HepG2 (cell line): ENCODE measurements around the gene FKBP8. TPM values are rescaled to one million over a fixed set of nuclear protein-coding genes. Genes with fewer than 3 reads are reported as not detected.

ENCODE experiments used
- ATAC-seq: fragments of 200-7000 bp; cut with Tn5 transposase; 3 replicates; pipeline ENCODE4 v1.9.1; 2020; ENCODE audit warnings: mild to moderate bottlenecking, moderate library complexity
- BruUV-seq: library from RNA; stranded (reverse); fragments of 400-500 nt; replicated peaks from 2 replicates; lab custom pipeline; 2021; lab: Mats Ljungman, UMichigan
- CTCF ChIA-PET: fragments of 300-600 bp; formaldehyde crosslinking; extraction: SDS; loops from one replicate; lab custom pipeline; 2021; ENCODE audit warnings: low total read pairs, inconsistent platforms, low intra/inter-chr PET ratio; lab: Yijun Ruan, JAX
- POLR2A ChIA-PET: fragments of 350-600 bp; sonication (Branson Sonifier 250); formaldehyde crosslinking; loops from one replicate; lab custom pipeline; 2020; ENCODE audit warnings: antibody characterized with exemption, inconsistent platforms; lab: Yijun Ruan, JAX
- DNase-seq: peaks from one replicate; pipeline ENCODE4 v3.0.0-alpha.2; 2015; ENCODE audit warnings: low spot score
- FAIRE-seq: peaks from 3 replicates; lab custom pipeline; 2011; peaks lifted over from hg19 to GRCh38; lab: Jason Lieb, UNC
- H2AFZ ChIP-seq: one replicate; pipeline ENCODE4 v1.6.1; 2011; ENCODE audit warnings: low read length, inconsistent platforms
- H3K27ac ChIP-seq: fragments of 300-600 bp; 3 replicates; pipeline ENCODE4 v1.8.0; 2011; ENCODE audit warnings: mixed run types, mild to moderate bottlenecking, mixed read lengths, low read length, inconsistent platforms; ENCODE audit not compliant: insufficient read depth; ENCODE audit errors: extremely low read length
- H3K27me3 ChIP-seq, 2 experiments: fragments of 200-600 bp in 1 of 2; 2 replicates in 1 of 2; 3 replicates in 1 of 2; pipeline versions ENCODE4 v1.6.0 to v1.8.0; 2011; ENCODE audit warnings: low read length in 2 of 2, mild to moderate bottlenecking in 2 of 2, moderate library complexity in 2 of 2, inconsistent platforms in 1 of 2; ENCODE audit not compliant: insufficient read depth in 2 of 2, control insufficient read depth in 1 of 2
- H3K36me3 ChIP-seq, 2 experiments: fragments of 200-600 bp in 1 of 2; replicated peaks in 1 of 2; 2 replicates in 1 of 2; 3 replicates in 1 of 2; pipeline versions ENCODE4 v1.5.1 to v1.8.0; 2011; ENCODE audit warnings: low read length in 2 of 2, inconsistent platforms in 1 of 2; ENCODE audit not compliant: insufficient read depth in 2 of 2, control insufficient read depth in 1 of 2
- H3K4me1 ChIP-seq: 2 replicates; pipeline ENCODE4 v1.5.1; 2012; ENCODE audit warnings: low read length, inconsistent platforms; ENCODE audit not compliant: insufficient read depth
- H3K4me2 ChIP-seq: 2 replicates; pipeline ENCODE4 v1.6.0; 2011; ENCODE audit warnings: low read depth, low read length, inconsistent platforms
- H3K4me3 ChIP-seq, 3 experiments: fragments of 200-600 bp in 1 of 3; sonication (generic), shearing (Covaris generic) in 1 of 3; replicated peaks in 1 of 3; 2 replicates each; pipeline ENCODE4 v1.5.1; 2011 to 2016; ENCODE audit warnings: low read length in 3 of 3, inconsistent platforms in 2 of 3, low read depth in 2 of 3, mild to moderate bottlenecking in 2 of 3, control low read depth in 1 of 3, mixed read lengths in 1 of 3; ENCODE audit not compliant: insufficient read depth in 1 of 3
- H3K79me2 ChIP-seq: one replicate; pipeline ENCODE4 v1.6.1; 2011; ENCODE audit warnings: low read length, inconsistent platforms; ENCODE audit not compliant: insufficient read depth
- H3K9ac ChIP-seq: 2 replicates; pipeline ENCODE4 v1.6.0; 2011; ENCODE audit warnings: mild to moderate bottlenecking, low read depth, low read length, inconsistent platforms; ENCODE audit not compliant: insufficient read depth
- H3K9me3 ChIP-seq: 2 replicates; pipeline ENCODE4 v1.5.1; 2012; ENCODE audit warnings: mild to moderate bottlenecking, low read length
- H4K20me1 ChIP-seq: 2 replicates; pipeline ENCODE4 v1.6.0; 2011; ENCODE audit warnings: inconsistent platforms, mild to moderate bottlenecking, low read length, moderate library complexity; ENCODE audit not compliant: insufficient read depth
- AKAP8 ChIP-seq: sonication (generic); formaldehyde crosslinking; IDR thresholded peaks from 2 replicates; pipeline ENCODE4 v1.5.1; 2020; ENCODE audit warnings: mild to moderate bottlenecking, missing genetic modification reagents
- CSRNP2 ChIP-seq: sonication (generic); formaldehyde crosslinking; conservative IDR thresholded peaks from 2 replicates; pipeline ENCODE4 v1.8.0; 2022; ENCODE audit warnings: low read depth, missing genetic modification reagents
- FOXJ3 ChIP-seq: sonication (generic); formaldehyde crosslinking; IDR thresholded peaks from 2 replicates; pipeline ENCODE4 v1.4.0; 2020; ENCODE audit warnings: missing genetic modification reagents, mild to moderate bottlenecking, borderline replicate concordance
- IRF2 ChIP-seq: IDR thresholded peaks from 2 replicates; pipeline ENCODE4 v1.6.1; 2018; ENCODE audit warnings: missing genetic modification reagents, missing compliant biosample characterization
- JARID2 ChIP-seq: sonication (generic); formaldehyde crosslinking; IDR thresholded peaks from 2 replicates; pipeline ENCODE4 v1.8.1; 2023; ENCODE audit warnings: missing genetic modification reagents, inconsistent platforms; ENCODE audit not compliant: insufficient replicate concordance
- KDM3A ChIP-seq: IDR thresholded peaks from 2 replicates; pipeline ENCODE4 v1.6.1; 2018; ENCODE audit warnings: low read depth, missing compliant biosample characterization
- TRIM24 ChIP-seq: sonication (generic); formaldehyde crosslinking; IDR thresholded peaks from 2 replicates; pipeline ENCODE4 v1.8.0; 2022; ENCODE audit warnings: mild to moderate bottlenecking, missing genetic modification reagents
- ZNF142 ChIP-seq: sonication (generic); formaldehyde crosslinking; IDR thresholded peaks from 2 replicates; pipeline ENCODE4 v1.4.0; 2020; ENCODE audit warnings: missing genetic modification reagents
- ZNF3 ChIP-seq: IDR thresholded peaks from 2 replicates; pipeline ENCODE4 v1.7.0; 2017; ENCODE audit warnings: inconsistent platforms
- ZNF446 ChIP-seq: sonication (generic); formaldehyde crosslinking; IDR thresholded peaks from 2 replicates; pipeline ENCODE4 v1.5.0; 2020; ENCODE audit warnings: mild to moderate bottlenecking, missing genetic modification reagents
- ZNF775 ChIP-seq: sonication (generic); formaldehyde crosslinking; IDR thresholded peaks from 2 replicates; pipeline ENCODE4 v1.4.0; 2020; ENCODE audit warnings: missing genetic modification reagents, mild to moderate bottlenecking, moderate library complexity, borderline replicate concordance
- ZSCAN5A ChIP-seq: sonication (generic); formaldehyde crosslinking; IDR thresholded peaks from 2 replicates; pipeline ENCODE4 v1.8.0; 2022; ENCODE audit warnings: mild to moderate bottlenecking, missing genetic modification reagents, borderline replicate concordance
- WGBS: methylation state at CpG from one replicate; pipeline ENCODE4 v1.1.6; 2017; ENCODE audit warnings: low lambda C conversion rate; 5-methylcytosine and 5-hydroxymethylcytosine counted together
- in situ Hi-C: cut with HindIII; loops from 2 replicates; pipeline ENCODE4 v1.10.0; 2017; ENCODE audit warnings: low pct_unique_long_range_greater_than_20kb; ENCODE audit not compliant: extremely low pct_ligation_motif_present
- intact Hi-C: fragments of 100-400 bp; cut with micrococcal nuclease; formaldehyde crosslinking; loops from one replicate; pipeline ENCODE4 v1.10.0; 2022; ENCODE audit not compliant: unreplicated experiment
- polyA plus RNA-seq, 8 experiments: library from polyadenylated mRNA; depleted of rRNA in 3 of 8; stranded (reverse) in 7 of 8; unstranded in 1 of 8; fragments of >200 nt; fragmentation: Illumina TruSeq in 4 of 8; extraction: Trizol in 4 of 8; gene quantifications; 2 replicates each; pipeline versions ENCODE4 v1.2.1 to v1.2.3, GENCODE V29; 2011 to 2016; ENCODE audit warnings: low read depth in 4 of 8, missing spikeins in 1 of 8, mixed read lengths in 1 of 8; ENCODE audit not compliant: insufficient read depth in 1 of 8
- total RNA-seq, 5 experiments: library from RNA; depleted of rRNA; stranded (reverse); fragments of >200 nt; fragmentation: Illumina TruSeq; extraction: Trizol; gene quantifications; 2 replicates each; pipeline ENCODE4 v1.2.3, GENCODE V29; 2016; ENCODE audit warnings: low read depth in 1 of 5

The FKBP8 gene
- total and polyA plus RNA-seq, 2 of the 13 experiments (the other 11 are each of a cell fraction or from before 2014, with no cell fraction given), result 81.7 to 93.9 TPM

GRCh38 chr19:18489627-18490184, 53.7 kb downstream of the FKBP8 start:
- Histone ChIP-seq H3K27ac (no peak overlapping the region), H2AFZ (no peak overlapping the region), H3K79me2 (peaks cover 84% of the 10 kb centered on the region), H3K9me3 (no peaks in the 10 kb centered on the region), H3K9ac (no peak overlapping the region), H4K20me1 (peaks cover 89% of the 10 kb centered on the region), H3K36me3 (peaks cover 0 to 1% of the 10 kb centered on the region in 2 experiments; a peak in 3 of 5 replicates), H3K4me1 (peaks cover 61% of the 10 kb centered on the region), H3K4me3 (no peak overlapping the region), H3K27me3 (no peaks in the 10 kb centered on the region), H3K4me2 (no peak overlapping the region)
- no TSS peak for BruUV-seq
- intact Hi-C loops (loop anchor here (5.0 kb wide), 1 partner anchor 33 kb away; the partner anchor contains the start of gene ELL), in situ Hi-C loops (no loop called here)
- ATAC-seq, result no peak
- POLR2A ChIA-PET, result interaction anchor here (2.1 kb wide), 1 partner anchor 31 kb away, joined by 16 read pairs; no protein-coding TSS in a partner anchor
- WGBS, result 88% methylated on average over 6 of the region's 14 CpGs
- no peak for FAIRE-seq
- no peak for DNase-seq
- CTCF ChIA-PET, result no interaction called here
- no peak for TF ChIP-seq ZNF446
- no peak for TF ChIP-seq ZNF3
- TF ChIP-seq ZNF775 (CRISPR knock-in tag), result no peak
- no peak for TF ChIP-seq ZNF142
- TF ChIP-seq FOXJ3 (CRISPR knock-in tag), result no peak
- TF ChIP-seq KDM3A (CRISPR knock-in tag), result no peak
- TF ChIP-seq AKAP8 (CRISPR knock-in tag), result no peak
- no peak for TF ChIP-seq JARID2 (CRISPR knock-in tag)
- no peak for TF ChIP-seq ZSCAN5A (CRISPR knock-in tag)
- TF ChIP-seq TRIM24 (CRISPR knock-in tag), result no peak
- no peak for TF ChIP-seq IRF2
- no peak for TF ChIP-seq CSRNP2
